ENCODE measurements around the gene CYP2J2.

DNA sequence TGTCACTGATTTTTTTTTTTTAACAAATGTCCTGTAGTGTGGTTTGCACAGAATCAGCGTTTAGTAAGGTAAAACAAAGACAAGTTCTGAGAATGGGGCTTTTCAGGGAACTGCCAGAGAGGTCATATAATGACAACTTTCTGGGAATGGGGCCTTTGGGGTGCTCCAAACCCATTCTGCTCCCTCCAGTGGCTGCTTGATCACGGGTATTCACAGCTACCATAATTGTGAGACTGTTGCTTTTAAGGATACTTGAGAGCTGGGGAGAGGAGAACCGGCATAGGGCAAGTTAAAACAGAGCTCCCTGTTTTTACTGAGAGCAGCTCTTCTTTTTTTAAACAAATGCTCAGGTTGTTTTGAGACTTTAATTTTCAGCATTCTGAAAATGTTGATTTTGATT, 48.2 kb downstream of the CYP2J2 start:
- TF ChIP-seq REPIN1 (tag by site-specific recombination; IDR thresholded peaks at IDR 0.05; ENCODE audit: low read depth) (no peak), ZNF274 (IDR thresholded peaks at IDR 0.05; ENCODE audit: low read length) (no peak), ZNF274 (tag by site-specific recombination; IDR thresholded peaks at IDR 0.05; ENCODE audit: borderline replicate concordance) (no peak), ZSCAN30 (tag by site-specific recombination; IDR thresholded peaks at IDR 0.05) (no peak), MYNN (tag by site-specific recombination; IDR thresholded peaks at IDR 0.05; ENCODE audit: borderline replicate concordance) (no peak), ZNF529 (tag by site-specific recombination; IDR thresholded peaks at IDR 0.05; ENCODE audit: insufficient replicate concordance) (no peak), KLF9 (tag by site-specific recombination; IDR thresholded peaks at IDR 0.05; ENCODE audit: low read depth) (no peak), ZNF24 (tag by site-specific recombination; IDR thresholded peaks at IDR 0.05) (no peak), ZNF660 (tag by site-specific recombination; IDR thresholded peaks at IDR 0.05) (no peak), ZNF292 (tag by site-specific recombination; IDR thresholded peaks at IDR 0.05; ENCODE audit: borderline replicate concordance, low read depth) (no peak), SP2 (tag by site-specific recombination; IDR thresholded peaks at IDR 0.05) (no peak)
- TF ChIP-seq, protein P1, sequence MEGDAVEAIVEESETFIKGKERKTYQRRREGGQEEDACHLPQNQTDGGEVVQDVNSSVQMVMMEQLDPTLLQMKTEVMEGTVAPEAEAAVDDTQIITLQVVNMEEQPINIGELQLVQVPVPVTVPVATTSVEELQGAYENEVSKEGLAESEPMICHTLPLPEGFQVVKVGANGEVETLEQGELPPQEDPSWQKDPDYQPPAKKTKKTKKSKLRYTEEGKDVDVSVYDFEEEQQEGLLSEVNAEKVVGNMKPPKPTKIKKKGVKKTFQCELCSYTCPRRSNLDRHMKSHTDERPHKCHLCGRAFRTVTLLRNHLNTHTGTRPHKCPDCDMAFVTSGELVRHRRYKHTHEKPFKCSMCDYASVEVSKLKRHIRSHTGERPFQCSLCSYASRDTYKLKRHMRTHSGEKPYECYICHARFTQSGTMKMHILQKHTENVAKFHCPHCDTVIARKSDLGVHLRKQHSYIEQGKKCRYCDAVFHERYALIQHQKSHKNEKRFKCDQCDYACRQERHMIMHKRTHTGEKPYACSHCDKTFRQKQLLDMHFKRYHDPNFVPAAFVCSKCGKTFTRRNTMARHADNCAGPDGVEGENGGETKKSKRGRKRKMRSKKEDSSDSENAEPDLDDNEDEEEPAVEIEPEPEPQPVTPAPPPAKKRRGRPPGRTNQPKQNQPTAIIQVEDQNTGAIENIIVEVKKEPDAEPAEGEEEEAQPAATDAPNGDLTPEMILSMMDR (tag by site-specific recombination; IDR thresholded peaks at IDR 0.05): no peak
- TF ChIP-seq, protein P2, sequence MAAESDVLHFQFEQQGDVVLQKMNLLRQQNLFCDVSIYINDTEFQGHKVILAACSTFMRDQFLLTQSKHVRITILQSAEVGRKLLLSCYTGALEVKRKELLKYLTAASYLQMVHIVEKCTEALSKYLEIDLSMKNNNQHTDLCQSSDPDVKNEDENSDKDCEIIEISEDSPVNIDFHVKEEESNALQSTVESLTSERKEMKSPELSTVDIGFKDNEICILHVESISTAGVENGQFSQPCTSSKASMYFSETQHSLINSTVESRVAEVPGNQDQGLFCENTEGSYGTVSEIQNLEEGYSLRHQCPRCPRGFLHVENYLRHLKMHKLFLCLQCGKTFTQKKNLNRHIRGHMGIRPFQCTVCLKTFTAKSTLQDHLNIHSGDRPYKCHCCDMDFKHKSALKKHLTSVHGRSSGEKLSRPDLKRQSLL (tag by site-specific recombination; IDR thresholded peaks at IDR 0.05): no peak
- TF ChIP-seq, protein P3, sequence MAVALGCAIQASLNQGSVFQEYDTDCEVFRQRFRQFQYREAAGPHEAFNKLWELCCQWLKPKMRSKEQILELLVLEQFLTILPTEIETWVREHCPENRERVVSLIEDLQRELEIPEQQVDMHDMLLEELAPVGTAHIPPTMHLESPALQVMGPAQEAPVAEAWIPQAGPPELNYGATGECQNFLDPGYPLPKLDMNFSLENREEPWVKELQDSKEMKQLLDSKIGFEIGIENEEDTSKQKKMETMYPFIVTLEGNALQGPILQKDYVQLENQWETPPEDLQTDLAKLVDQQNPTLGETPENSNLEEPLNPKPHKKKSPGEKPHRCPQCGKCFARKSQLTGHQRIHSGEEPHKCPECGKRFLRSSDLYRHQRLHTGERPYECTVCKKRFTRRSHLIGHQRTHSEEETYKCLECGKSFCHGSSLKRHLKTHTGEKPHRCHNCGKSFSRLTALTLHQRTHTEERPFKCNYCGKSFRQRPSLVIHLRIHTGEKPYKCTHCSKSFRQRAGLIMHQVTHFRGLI (tag by site-specific recombination; IDR thresholded peaks at IDR 0.05): no peak
- TF ChIP-seq, protein P4, sequence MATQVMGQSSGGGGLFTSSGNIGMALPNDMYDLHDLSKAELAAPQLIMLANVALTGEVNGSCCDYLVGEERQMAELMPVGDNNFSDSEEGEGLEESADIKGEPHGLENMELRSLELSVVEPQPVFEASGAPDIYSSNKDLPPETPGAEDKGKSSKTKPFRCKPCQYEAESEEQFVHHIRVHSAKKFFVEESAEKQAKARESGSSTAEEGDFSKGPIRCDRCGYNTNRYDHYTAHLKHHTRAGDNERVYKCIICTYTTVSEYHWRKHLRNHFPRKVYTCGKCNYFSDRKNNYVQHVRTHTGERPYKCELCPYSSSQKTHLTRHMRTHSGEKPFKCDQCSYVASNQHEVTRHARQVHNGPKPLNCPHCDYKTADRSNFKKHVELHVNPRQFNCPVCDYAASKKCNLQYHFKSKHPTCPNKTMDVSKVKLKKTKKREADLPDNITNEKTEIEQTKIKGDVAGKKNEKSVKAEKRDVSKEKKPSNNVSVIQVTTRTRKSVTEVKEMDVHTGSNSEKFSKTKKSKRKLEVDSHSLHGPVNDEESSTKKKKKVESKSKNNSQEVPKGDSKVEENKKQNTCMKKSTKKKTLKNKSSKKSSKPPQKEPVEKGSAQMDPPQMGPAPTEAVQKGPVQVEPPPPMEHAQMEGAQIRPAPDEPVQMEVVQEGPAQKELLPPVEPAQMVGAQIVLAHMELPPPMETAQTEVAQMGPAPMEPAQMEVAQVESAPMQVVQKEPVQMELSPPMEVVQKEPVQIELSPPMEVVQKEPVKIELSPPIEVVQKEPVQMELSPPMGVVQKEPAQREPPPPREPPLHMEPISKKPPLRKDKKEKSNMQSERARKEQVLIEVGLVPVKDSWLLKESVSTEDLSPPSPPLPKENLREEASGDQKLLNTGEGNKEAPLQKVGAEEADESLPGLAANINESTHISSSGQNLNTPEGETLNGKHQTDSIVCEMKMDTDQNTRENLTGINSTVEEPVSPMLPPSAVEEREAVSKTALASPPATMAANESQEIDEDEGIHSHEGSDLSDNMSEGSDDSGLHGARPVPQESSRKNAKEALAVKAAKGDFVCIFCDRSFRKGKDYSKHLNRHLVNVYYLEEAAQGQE (tag by site-specific recombination; IDR thresholded peaks at IDR 0.05): no peak

Data from HEK293 (cell line).